GM04503 (cell line): ENCODE measurements around the gene MTPN.

Source experiments
- DNase-seq: peaks from one replicate; pipeline ENCODE4 v3.0.0-alpha.2; 2012; ENCODE audit warnings: low read depth

Gene MTPN

GRCh38 chr7:135884495-135885232 lies 92.5 kb downstream of the MTPN start:
- no peak for DNase-seq

GRCh38 chr7:135879233-135879632 lies 97.9 kb downstream of the MTPN start:
- DNase-seq = peak; percentile 13

DNA sequence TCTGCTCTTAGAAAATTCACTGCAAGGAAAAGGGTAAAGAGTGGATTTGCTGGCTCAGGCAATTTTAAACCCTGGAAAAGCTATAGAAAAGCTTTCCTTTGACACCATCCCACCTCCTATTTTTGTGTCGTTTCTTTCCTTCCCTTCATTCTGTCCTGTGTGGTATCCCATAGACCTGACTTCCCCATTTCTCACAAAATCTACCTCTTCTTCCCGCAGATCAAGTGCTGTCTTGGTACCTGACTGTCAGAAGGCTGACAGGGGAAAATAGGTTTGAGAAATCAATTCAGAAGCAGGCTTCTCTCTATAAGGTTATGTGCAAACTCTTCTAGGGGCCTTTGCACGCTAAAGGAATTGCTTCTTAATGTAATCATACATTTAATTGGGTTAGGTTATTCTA lies 98.9 kb downstream of the MTPN start:
- DNase-seq = no peak

- DNase-seq = peak; percentile 21
These were observed 99.4 kb downstream of the MTPN start for GRCh38 chr7:135877805-135878204.
